Heart left ventricle (tissue), 16 donors: ENCODE data around the gene IDNK. TPM values are rescaled to one million over a fixed set of nuclear protein-coding genes. Genes with fewer than 3 reads are reported as not detected.

Source experiments
- ATAC-seq, 4 donors: fragments of 200-7000 bp; cut with Tn5 transposase; one replicate each; pipeline ENCODE4 v1.9.1; 2020 to 2022; ENCODE audit warnings: moderate library complexity in 4 of 4, mild to moderate bottlenecking in 3 of 4, moderate number of reproducible peaks in 1 of 4
- DNase-seq, 5 donors: peaks; one replicate each; pipeline ENCODE4 v3.0.0-alpha.2; 2020
- H3K27ac ChIP-seq, 12 donors: fragments of 200-600 bp; sonication (generic) in 4 of 12; one replicate each; pipeline versions ENCODE4 v1.5.0 to v1.8.0; 2016 to 2022; ENCODE audit warnings: mild to moderate bottlenecking in 2 of 12
- H3K27me3 ChIP-seq, 9 donors: fragments of 200-600 bp; sonication (generic) in 2 of 9; one replicate each; pipeline versions ENCODE4 v1.5.1 to v1.8.0; 2016 to 2022; ENCODE audit warnings: mild to moderate bottlenecking in 3 of 9
- H3K36me3 ChIP-seq, 9 donors: fragments of 200-600 bp; sonication (generic) in 2 of 9; one replicate each; pipeline versions ENCODE4 v1.5.0 to v1.8.0; 2018 to 2022; ENCODE audit warnings: mild to moderate bottlenecking in 2 of 9
- H3K4me1 ChIP-seq, 12 donors: fragments of 200-600 bp; sonication (generic) in 4 of 12; one replicate each; pipeline versions ENCODE4 v1.5.0 to v1.8.0; 2016 to 2022; ENCODE audit warnings: mild to moderate bottlenecking in 3 of 12
- H3K4me3 ChIP-seq, 12 donors: fragments of 200-600 bp; sonication (generic) in 4 of 12; one replicate each; pipeline versions ENCODE4 v1.5.0 to v1.8.0; 2017 to 2022; ENCODE audit warnings: mild to moderate bottlenecking in 9 of 12, moderate library complexity in 4 of 12
- H3K9me3 ChIP-seq, 12 donors: fragments of 200-600 bp; sonication (generic) in 4 of 12; one replicate each; pipeline versions ENCODE4 v1.5.0 to v1.8.0; 2016 to 2022; ENCODE audit warnings: mild to moderate bottlenecking in 1 of 12
- POLR2A ChIP-seq, 2 donors: fragments of 450-650 bp; IDR thresholded peaks; one replicate each; pipeline ENCODE4 v1.6.1; 2017; ENCODE audit warnings: antibody characterized with exemption in 2 of 2, mild to moderate bottlenecking in 2 of 2, moderate library complexity in 2 of 2
- WGBS, 4 donors: extraction: QIAGEN DNeasy Blood & Tissue Kit in 2 of 4; methylation state at CpG; one replicate each; pipeline versions ENCODE4 v1.1.5 to v1.1.7; 2013 to 2018; 5-methylcytosine and 5-hydroxymethylcytosine counted together
- intact Hi-C, 10 donors: fragments of 100-400 bp; cut with DNase I; formaldehyde crosslinking; loops; one replicate each; pipeline versions ENCODE4 v1.11.1 to v1.14.2; 2022
- polyA plus RNA-seq, 2 donors: library from polyadenylated mRNA; stranded (reverse); fragments of 200-250 nt; gene quantifications; one replicate each; pipeline ENCODE4 v1.2.3, GENCODE V29; 2013
- total RNA-seq, 9 donors: library from RNA; depleted of rRNA in 2 of 9; stranded (reverse); fragments of >200 nt in 2 of 9; fragmentation: NEBNext Ultra II Directional in 3 of 9; extraction: Animal tissue kit (Norgen Biotek cat#: 25700) in 3 of 9; gene quantifications; one replicate each; pipeline versions ENCODE4 v1.1.0 to v1.2.4, GENCODE V29; 2016 to 2023
- TF ChIP-seq, protein P1 (sequence below), 12 donors: fragments of 200-600 bp; sonication (generic) in 4 of 12; IDR thresholded peaks; one replicate each; pipeline versions ENCODE4 v1.5.0 to v1.8.0; 2018 to 2022; ENCODE audit warnings: antibody characterized with exemption in 12 of 12, mild to moderate bottlenecking in 5 of 12
- donor health status: ischemic (EF 13 %, LVEDD 7.1; RV severe dilation, severe dysfunction).
- donor health status: healthy with polysubstance abuse.
- donor health status: DM: no; HTN: yes; CAD: no.
- donor health status: DM: no; HTN: no; CAD: no.
- donor health status: ischemic (EF 25% LVEDD 6.9; RV normal size, moderate dysfunction).
- donor health status: ischemic (EF 25% LVEDD 5.7; RV mildly dilated, moderate dysfunction).
- donor health status: healthy.
- donor health status: DM: yes; HTN: yes; CAD: no.
- donor health status: ischemic (EF 35%, LVEDD 5.7; RV mildly dilated, moderate dysfunction).
- donor health status: nonischemic (EF 11% LVEDD 7.7; RV severe dilation, severe dysfunction).
- donor health status: DM: yes; HTN: yes; CAD: no.
- donor health status: PGD.
- donor health status: ischemic (EF 29% LVEDD 5.4; RV normal size, mild dysfunction).
- donor health status: nonischemic (EF 23%, LVEDD 6.1; RV moderate dilation, normal function).

Gene IDNK
- total and polyA plus RNA-seq, 11 donors = 0.69 to 6.9 (median 4.4) TPM

GRCh38 chr9:83691492-83691891 lies 68.5 kb downstream of the IDNK start:
- peaks cover 0 to 72% (median 37%) of the 10 kb centered on the region in 12 donors for H3K4me1 ChIP-seq
- WGBS, 4 donors = 81 to 86% (median 84%) methylated on average over 3 of the region's 3 CpGs

More at GRCh38 chr9:83691492-83691891, 68.5 kb downstream of the IDNK start:
- ATAC-seq = no peak
- intact Hi-C loops = no loop called here
- no peaks in the 10 kb centered on the region for H3K9me3 ChIP-seq
- no peak overlapping the region for H3K4me3 ChIP-seq
- H3K27me3 ChIP-seq = no peaks in the 10 kb centered on the region
- TF ChIP-seq, protein P1, sequence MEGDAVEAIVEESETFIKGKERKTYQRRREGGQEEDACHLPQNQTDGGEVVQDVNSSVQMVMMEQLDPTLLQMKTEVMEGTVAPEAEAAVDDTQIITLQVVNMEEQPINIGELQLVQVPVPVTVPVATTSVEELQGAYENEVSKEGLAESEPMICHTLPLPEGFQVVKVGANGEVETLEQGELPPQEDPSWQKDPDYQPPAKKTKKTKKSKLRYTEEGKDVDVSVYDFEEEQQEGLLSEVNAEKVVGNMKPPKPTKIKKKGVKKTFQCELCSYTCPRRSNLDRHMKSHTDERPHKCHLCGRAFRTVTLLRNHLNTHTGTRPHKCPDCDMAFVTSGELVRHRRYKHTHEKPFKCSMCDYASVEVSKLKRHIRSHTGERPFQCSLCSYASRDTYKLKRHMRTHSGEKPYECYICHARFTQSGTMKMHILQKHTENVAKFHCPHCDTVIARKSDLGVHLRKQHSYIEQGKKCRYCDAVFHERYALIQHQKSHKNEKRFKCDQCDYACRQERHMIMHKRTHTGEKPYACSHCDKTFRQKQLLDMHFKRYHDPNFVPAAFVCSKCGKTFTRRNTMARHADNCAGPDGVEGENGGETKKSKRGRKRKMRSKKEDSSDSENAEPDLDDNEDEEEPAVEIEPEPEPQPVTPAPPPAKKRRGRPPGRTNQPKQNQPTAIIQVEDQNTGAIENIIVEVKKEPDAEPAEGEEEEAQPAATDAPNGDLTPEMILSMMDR (IDR thresholded peaks at IDR 0.05) = no peak
- no peak for TF ChIP-seq POLR2A (IDR thresholded peaks at IDR 0.05)
- H3K36me3 ChIP-seq = no peaks in the 10 kb centered on the region
- no peak for DNase-seq
- H3K27ac ChIP-seq = no peak overlapping the region

Other genes starting within 250 kb of the IDNK start
- 100 to 1,000 TPM in 4 of 9 donors, 10 to 100 TPM in 5; 48.4 to 195 (median 82.4) TPM for gene FRMD3, start 84.7 kb upstream of the IDNK start, total RNA-seq
- gene FRMD3, start 84.7 kb upstream of the IDNK start, polyA plus RNA-seq = 10 to 100 TPM; 28.9 to 84.1 TPM
- 100 to 1,000 TPM in 5 of 9 donors, 10 to 100 TPM in 4; 88.9 to 144 (median 103) TPM for gene UBQLN1, start 84.8 kb downstream of the IDNK start, total RNA-seq
- gene UBQLN1, start 84.8 kb downstream of the IDNK start, polyA plus RNA-seq = 10 to 100 TPM; 24.2 to 91.1 TPM
- gene GKAP1, start 194.6 kb downstream of the IDNK start, total RNA-seq = 10 to 100 TPM; 12.7 to 22.9 (median 19.4) TPM
- gene GKAP1, start 194.6 kb downstream of the IDNK start, polyA plus RNA-seq = 10 to 100 TPM; 20.9 to 23.5 TPM